HepG2 (cell line): ENCODE results near the gene SRCIN1. TPM values are rescaled to one million over a fixed set of nuclear protein-coding genes. Genes with fewer than 3 reads are reported as not detected.

Experiments
- ATAC-seq: fragments of 200-7000 bp; cut with Tn5 transposase; 3 replicates; pipeline ENCODE4 v1.9.1; 2020; ENCODE audit warnings: mild to moderate bottlenecking, moderate library complexity
- BruUV-seq: library from RNA; stranded (reverse); fragments of 400-500 nt; replicated peaks from 2 replicates; lab custom pipeline; 2021; lab: Mats Ljungman, UMichigan
- CTCF ChIA-PET: fragments of 300-600 bp; formaldehyde crosslinking; extraction: SDS; loops from one replicate; lab custom pipeline; 2021; ENCODE audit warnings: low total read pairs, inconsistent platforms, low intra/inter-chr PET ratio; lab: Yijun Ruan, JAX
- POLR2A ChIA-PET: fragments of 350-600 bp; sonication (Branson Sonifier 250); formaldehyde crosslinking; loops from one replicate; lab custom pipeline; 2020; ENCODE audit warnings: antibody characterized with exemption, inconsistent platforms; lab: Yijun Ruan, JAX
- DNase-seq: peaks from one replicate; pipeline ENCODE4 v3.0.0-alpha.2; 2015; ENCODE audit warnings: low spot score
- FAIRE-seq: peaks from 3 replicates; lab custom pipeline; 2011; peaks lifted over from hg19 to GRCh38; lab: Jason Lieb, UNC
- H2AFZ ChIP-seq: one replicate; pipeline ENCODE4 v1.6.1; 2011; ENCODE audit warnings: low read length, inconsistent platforms
- H3K27ac ChIP-seq: fragments of 300-600 bp; 3 replicates; pipeline ENCODE4 v1.8.0; 2011; ENCODE audit warnings: mixed run types, mild to moderate bottlenecking, mixed read lengths, low read length, inconsistent platforms; ENCODE audit not compliant: insufficient read depth; ENCODE audit errors: extremely low read length
- H3K27me3 ChIP-seq, 2 experiments: fragments of 200-600 bp in 1 of 2; 2 replicates in 1 of 2; 3 replicates in 1 of 2; pipeline versions ENCODE4 v1.6.0 to v1.8.0; 2011; ENCODE audit warnings: low read length in 2 of 2, mild to moderate bottlenecking in 2 of 2, moderate library complexity in 2 of 2, inconsistent platforms in 1 of 2; ENCODE audit not compliant: insufficient read depth in 2 of 2, control insufficient read depth in 1 of 2
- H3K36me3 ChIP-seq, 2 experiments: fragments of 200-600 bp in 1 of 2; replicated peaks in 1 of 2; 2 replicates in 1 of 2; 3 replicates in 1 of 2; pipeline versions ENCODE4 v1.5.1 to v1.8.0; 2011; ENCODE audit warnings: low read length in 2 of 2, inconsistent platforms in 1 of 2; ENCODE audit not compliant: insufficient read depth in 2 of 2, control insufficient read depth in 1 of 2
- H3K4me1 ChIP-seq: 2 replicates; pipeline ENCODE4 v1.5.1; 2012; ENCODE audit warnings: low read length, inconsistent platforms; ENCODE audit not compliant: insufficient read depth
- H3K4me2 ChIP-seq: 2 replicates; pipeline ENCODE4 v1.6.0; 2011; ENCODE audit warnings: low read depth, low read length, inconsistent platforms
- H3K4me3 ChIP-seq, 3 experiments: fragments of 200-600 bp in 1 of 3; sonication (generic), shearing (Covaris generic) in 1 of 3; replicated peaks in 1 of 3; 2 replicates each; pipeline ENCODE4 v1.5.1; 2011 to 2016; ENCODE audit warnings: low read length in 3 of 3, inconsistent platforms in 2 of 3, low read depth in 2 of 3, mild to moderate bottlenecking in 2 of 3, control low read depth in 1 of 3, mixed read lengths in 1 of 3; ENCODE audit not compliant: insufficient read depth in 1 of 3
- H3K79me2 ChIP-seq: one replicate; pipeline ENCODE4 v1.6.1; 2011; ENCODE audit warnings: low read length, inconsistent platforms; ENCODE audit not compliant: insufficient read depth
- H3K9ac ChIP-seq: 2 replicates; pipeline ENCODE4 v1.6.0; 2011; ENCODE audit warnings: mild to moderate bottlenecking, low read depth, low read length, inconsistent platforms; ENCODE audit not compliant: insufficient read depth
- H3K9me3 ChIP-seq: 2 replicates; pipeline ENCODE4 v1.5.1; 2012; ENCODE audit warnings: mild to moderate bottlenecking, low read length
- H4K20me1 ChIP-seq: 2 replicates; pipeline ENCODE4 v1.6.0; 2011; ENCODE audit warnings: inconsistent platforms, mild to moderate bottlenecking, low read length, moderate library complexity; ENCODE audit not compliant: insufficient read depth
- CREM ChIP-seq, 2 experiments: sonication (generic) in 1 of 2; formaldehyde crosslinking in 1 of 2; IDR thresholded peaks; 2 replicates each; pipeline versions ENCODE4 v1.4.0 to v1.6.1; 2016 to 2020; ENCODE audit warnings: antibody characterized with exemption in 1 of 2, mild to moderate bottlenecking in 1 of 2, missing genetic modification reagents in 1 of 2
- KLF16 ChIP-seq, 2 experiments: sonication (generic) in 1 of 2; formaldehyde crosslinking in 1 of 2; IDR thresholded peaks; 2 replicates each; pipeline versions ENCODE4 v1.6.1 to v1.8.0; 2016 to 2023; ENCODE audit warnings: missing genetic modification reagents in 2 of 2, missing compliant biosample characterization in 1 of 2
- NFYB ChIP-seq: sonication (generic); formaldehyde crosslinking; IDR thresholded peaks from 2 replicates; pipeline ENCODE4 v1.4.0; 2020; ENCODE audit warnings: missing genetic modification reagents
- SMYD3 ChIP-seq: sonication (generic); formaldehyde crosslinking; IDR thresholded peaks from 2 replicates; pipeline ENCODE4 v1.8.1; 2023; ENCODE audit warnings: mild to moderate bottlenecking, missing genetic modification reagents
- TBX2 ChIP-seq: sonication (generic); formaldehyde crosslinking; IDR thresholded peaks from 2 replicates; pipeline ENCODE4 v1.5.0; 2020; ENCODE audit warnings: missing genetic modification reagents, mild to moderate bottlenecking, borderline replicate concordance
- TBX3 ChIP-seq: fragments of 450-650 bp; IDR thresholded peaks from 2 replicates; pipeline ENCODE4 v1.6.1; 2017; ENCODE audit warnings: antibody characterized with exemption, mild to moderate bottlenecking, inconsistent platforms, borderline replicate concordance
- ZNF143 ChIP-seq: sonication (generic); formaldehyde crosslinking; IDR thresholded peaks from 2 replicates; pipeline ENCODE4 v1.4.0; 2020; ENCODE audit warnings: missing genetic modification reagents
- ZNF253 ChIP-seq: sonication (generic); formaldehyde crosslinking; IDR thresholded peaks from 2 replicates; pipeline ENCODE4 v1.8.0; 2022; ENCODE audit warnings: mild to moderate bottlenecking, missing genetic modification reagents, borderline replicate concordance
- ZNF34 ChIP-seq: sonication (generic); formaldehyde crosslinking; IDR thresholded peaks from 2 replicates; pipeline ENCODE4 v1.4.0; 2020; ENCODE audit warnings: mild to moderate bottlenecking, missing genetic modification reagents, borderline replicate concordance
- ZNF354B ChIP-seq: sonication (generic); formaldehyde crosslinking; IDR thresholded peaks from 2 replicates; pipeline ENCODE4 v1.8.0; 2022; ENCODE audit warnings: mild to moderate bottlenecking, missing genetic modification reagents
- ZNF382 ChIP-seq: sonication (generic); formaldehyde crosslinking; IDR thresholded peaks from 2 replicates; pipeline ENCODE4 v1.5.0; 2020; ENCODE audit warnings: missing genetic modification reagents, mild to moderate bottlenecking, borderline replicate concordance
- ZNF768 ChIP-seq: sonication (generic); formaldehyde crosslinking; IDR thresholded peaks from 2 replicates; pipeline ENCODE4 v1.4.0; 2020; ENCODE audit warnings: missing genetic modification reagents
- WGBS: methylation state at CpG from one replicate; pipeline ENCODE4 v1.1.6; 2017; ENCODE audit warnings: low lambda C conversion rate; 5-methylcytosine and 5-hydroxymethylcytosine counted together
- in situ Hi-C: cut with HindIII; loops from 2 replicates; pipeline ENCODE4 v1.10.0; 2017; ENCODE audit warnings: low pct_unique_long_range_greater_than_20kb; ENCODE audit not compliant: extremely low pct_ligation_motif_present
- intact Hi-C: fragments of 100-400 bp; cut with micrococcal nuclease; formaldehyde crosslinking; loops from one replicate; pipeline ENCODE4 v1.10.0; 2022; ENCODE audit not compliant: unreplicated experiment
- polyA plus RNA-seq, 8 experiments: library from polyadenylated mRNA; depleted of rRNA in 3 of 8; stranded (reverse) in 7 of 8; unstranded in 1 of 8; fragments of >200 nt; fragmentation: Illumina TruSeq in 4 of 8; extraction: Trizol in 4 of 8; gene quantifications; 2 replicates each; pipeline versions ENCODE4 v1.2.1 to v1.2.3, GENCODE V29; 2011 to 2016; ENCODE audit warnings: low read depth in 4 of 8, missing spikeins in 1 of 8, mixed read lengths in 1 of 8; ENCODE audit not compliant: insufficient read depth in 1 of 8
- total RNA-seq, 5 experiments: library from RNA; depleted of rRNA; stranded (reverse); fragments of >200 nt; fragmentation: Illumina TruSeq; extraction: Trizol; gene quantifications; 2 replicates each; pipeline ENCODE4 v1.2.3, GENCODE V29; 2016; ENCODE audit warnings: low read depth in 1 of 5
- TF ChIP-seq, protein P1 (sequence below): sonication (generic); formaldehyde crosslinking; IDR thresholded peaks from 2 replicates; pipeline ENCODE4 v1.5.0; 2020; ENCODE audit warnings: mild to moderate bottlenecking, low read depth, missing genetic modification reagents, borderline replicate concordance

SRCIN1 gene
- total and polyA plus RNA-seq, 2 of the 13 experiments (the other 11 are each of a cell fraction or from before 2014, with no cell fraction given), result 1.2 to 9.6 TPM

DNA sequence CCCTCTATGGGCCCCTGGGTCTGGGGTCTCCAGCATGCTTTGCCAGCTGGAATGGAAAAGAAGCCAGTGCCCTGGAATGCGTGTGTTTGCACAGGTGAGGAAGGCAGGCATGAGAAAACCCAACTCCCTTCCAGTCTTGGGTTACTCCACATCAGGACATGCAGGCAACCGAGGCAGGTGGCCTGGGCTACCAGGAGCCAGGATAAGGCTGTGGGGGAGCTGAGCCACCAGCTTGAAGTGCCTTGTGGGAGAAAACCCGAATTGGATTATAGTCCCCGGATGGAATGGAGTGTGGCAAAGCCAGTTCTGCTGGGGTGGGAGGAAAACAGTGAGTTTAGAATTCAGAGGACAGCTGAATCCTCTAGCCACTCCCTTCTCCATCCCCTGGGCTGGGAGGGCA, 7.2 kb downstream of the SRCIN1 start (continued):
- TF ChIP-seq, protein P1, sequence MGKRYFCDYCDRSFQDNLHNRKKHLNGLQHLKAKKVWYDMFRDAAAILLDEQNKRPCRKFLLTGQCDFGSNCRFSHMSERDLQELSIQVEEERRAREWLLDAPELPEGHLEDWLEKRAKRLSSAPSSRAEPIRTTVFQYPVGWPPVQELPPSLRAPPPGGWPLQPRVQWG (CRISPR knock-in tag), result no peak
- no peak; the same call in 1 of the 2 replicates for TF ChIP-seq CREM (IDR thresholded peaks at IDR 0.05)
- no peak for TF ChIP-seq CREM (CRISPR knock-in tag; IDR thresholded peaks at IDR 0.05)
- TF ChIP-seq NFYB (CRISPR knock-in tag), result peak; percentile 46
- no peak for TF ChIP-seq TBX2 (CRISPR knock-in tag)
- peak; percentile 79 for TF ChIP-seq ZNF143 (CRISPR knock-in tag)
- TF ChIP-seq SMYD3, result no peak
- TF ChIP-seq ZNF253, result no peak
- no peak for TF ChIP-seq ZNF354B
- peak; percentile 26; the same call in 1 of the 2 replicates for TF ChIP-seq TBX3

- CTCF ChIA-PET, result no interaction called here
- TF ChIP-seq ZNF768 (CRISPR knock-in tag) (peak; percentile 52; the same call in 1 of the 2 replicates), KLF16 (CRISPR knock-in tag; IDR thresholded peaks at IDR 0.05) (0 out of 4 replicates have a peak, but pooled peaks of 1 of the 2 experiments have one; percentile 36), ZNF34 (CRISPR knock-in tag) (no peak), ZNF382 (CRISPR knock-in tag) (no peak)
- H3K27me3 ChIP-seq, result no peaks in the 10 kb centered on the region
Measured at GRCh38 chr17:38597375-38597774, 8.4 kb downstream of the SRCIN1 start.

More at GRCh38 chr17:38597375-38597774, 8.4 kb downstream of the SRCIN1 start:
- Histone ChIP-seq H3K4me1 (peaks cover 72% of the 10 kb centered on the region), H3K79me2 (no peaks in the 10 kb centered on the region), H3K4me2 (no peak overlapping the region), H2AFZ (no peak overlapping the region), H3K36me3 (no peaks in the 10 kb centered on the region), H3K27ac (no peak overlapping the region), H3K9me3 (no peaks in the 10 kb centered on the region), H3K9ac (no peak overlapping the region), H4K20me1 (peaks cover 15% of the 10 kb centered on the region; the same call in 1 of the 2 replicates), H3K4me3 (no peak overlapping the region)
- ATAC-seq (no peak), DNase-seq (no peak), FAIRE-seq (no peak)
- in situ Hi-C loops, result no loop called here
- 85% methylated on average over 1 of the region's 1 CpG for WGBS
- POLR2A ChIA-PET, result interaction anchor here (1.0 to 13.7 kb wide), 4 partner anchors 8 to 66 kb away, joined by 3 to 208 read pairs (median 13); partner anchors contain the start of gene SRCIN1
- no TSS peak for BruUV-seq
- intact Hi-C loops, result no loop called here
